DMS79 treated with DMSO at 0.1 percent for 48 hours (cell line): ENCODE results near the gene CEP164.

Experiments used
- DNase-seq: peaks from one replicate; lab custom pipeline; 2025; lab: John Stamatoyannopoulos, UW

The CEP164 gene

GRCh38 chr11:117462864-117463247, 135.2 kb downstream of the CEP164 start:
- DNase-seq: no peak
